ENCODE measurements around the gene MACROD1.

GRCh38 chr11:64139049-64139448 is 26.9 kb downstream of the MACROD1 start:
- TF ChIP-seq EZH2 (IDR thresholded peaks at IDR 0.05) (no peak), POLR2AphosphoS5 (IDR thresholded peaks at IDR 0.05; ENCODE audit: borderline replicate concordance, low read depth, low read length) (no peak)

Data from SK-N-MC (cell line).